OCI-LY3 (cell line): ENCODE data around the gene COL4A6.
A peak's percentile ranks its signal among the peaks of the same experiment; 100 is the strongest.

Experiments
- H2AFZ ChIP-seq: fragments of 200-600, 300-600 bp; shearing (Covaris generic); 2 replicates; pipeline ENCODE4 v1.6.0; 2014; ENCODE audit warnings: antibody characterized with exemption, low read depth, low read length
- H3K27ac ChIP-seq: fragments of 200-600, 300-600 bp; sonication (generic); 2 replicates; pipeline ENCODE4 v1.5.1; 2014; ENCODE audit warnings: mild to moderate bottlenecking, low read length, moderate library complexity, mixed read lengths
- H3K27me3 ChIP-seq: fragments of 200-600, 300-600 bp; sonication (generic); 2 replicates; pipeline ENCODE4 v1.6.1; 2014; ENCODE audit warnings: low read depth, low read length, mixed read lengths
- H3K36me3 ChIP-seq: fragments of 200-600, 300-600 bp; sonication (generic); replicated peaks from 2 replicates; pipeline ENCODE3; 2014; ENCODE audit warnings: low read depth, low read length, mixed read lengths
- H3K4me1 ChIP-seq: fragments of 300-600, 200-600 bp; sonication (generic); 2 replicates; pipeline ENCODE4 v1.6.1; 2014; ENCODE audit warnings: low read length, mixed read lengths
- H3K4me2 ChIP-seq: fragments of 200-600, 300-600 bp; sonication (generic); 2 replicates; pipeline ENCODE4 v1.6.1; 2014; ENCODE audit warnings: low read length, mixed read lengths
- H3K4me3 ChIP-seq: fragments of 300-600, 200-600 bp; sonication (generic); 2 replicates; pipeline ENCODE4 v1.5.1; 2014; ENCODE audit warnings: antibody characterized with exemption, mild to moderate bottlenecking, low read length, moderate library complexity
- H3K79me2 ChIP-seq: fragments of 300-600, 200-600 bp; shearing (Covaris generic); 2 replicates; pipeline ENCODE4 v1.6.1; 2014; ENCODE audit warnings: mild to moderate bottlenecking, low read length, mixed read lengths
- H3K9ac ChIP-seq: fragments of 300-600, 200-600 bp; shearing (Covaris generic); 2 replicates; pipeline ENCODE4 v1.6.0; 2014; ENCODE audit warnings: mild to moderate bottlenecking, low read length, moderate library complexity
- H3K9me3 ChIP-seq: fragments of 200-600, 300-600 bp; shearing (Covaris generic); 2 replicates; pipeline ENCODE4 v1.6.1; 2014; ENCODE audit warnings: low read length, mixed read lengths; ENCODE audit not compliant: insufficient read depth
- H4K20me1 ChIP-seq: fragments of 200-600, 300-600 bp; sonication (generic); 2 replicates; pipeline ENCODE4 v1.6.1; 2016; ENCODE audit warnings: low read length, mixed read lengths; ENCODE audit not compliant: insufficient read depth
- EZH2phosphoT487 ChIP-seq: fragments of 200-600 bp; shearing (Covaris generic); IDR thresholded peaks from 2 replicates; pipeline ENCODE4 v1.6.1; 2018; ENCODE audit warnings: antibody characterized with exemption, mixed run types, low read depth
- TF ChIP-seq, protein P1 (sequence below): fragments of 200-600, 300-600 bp; sonication (generic); IDR thresholded peaks from 2 replicates; pipeline ENCODE4 v1.5.1; 2014; ENCODE audit warnings: antibody characterized with exemption, low read length, low read depth

COL4A6 gene

DNA sequence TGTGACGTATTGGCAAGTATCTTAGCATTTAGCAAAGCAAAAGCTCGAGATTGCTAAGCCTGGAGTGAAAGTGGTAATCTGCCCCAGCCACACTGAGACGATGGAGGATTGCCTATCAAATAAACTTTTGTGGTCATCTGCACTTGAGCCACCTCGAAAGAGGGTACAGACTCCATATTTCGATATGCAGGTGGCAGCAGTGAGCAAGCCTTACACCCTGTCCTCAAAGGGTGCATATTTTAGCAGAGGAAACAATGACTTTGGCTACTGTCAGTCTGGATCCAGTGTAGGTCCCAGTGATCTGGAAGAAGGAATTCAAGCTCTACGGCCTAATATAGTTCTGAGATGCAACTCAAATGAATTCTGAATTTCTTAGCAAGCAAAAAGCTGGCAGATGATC, 192.8 kb downstream of the COL4A6 start:
- Histone ChIP-seq H3K79me2 (no peaks in the 10 kb centered on the region), H3K4me2 (no peak overlapping the region), H3K9ac (no peak overlapping the region), H3K27ac (no peak overlapping the region), H4K20me1 (no peaks in the 10 kb centered on the region), H2AFZ (no peak overlapping the region), H3K27me3 (no peaks in the 10 kb centered on the region), H3K4me1 (peaks cover 4% of the 10 kb centered on the region), H3K36me3 (no peaks in the 10 kb centered on the region), H3K9me3 (no peaks in the 10 kb centered on the region), H3K4me3 (no peak overlapping the region)
- TF ChIP-seq EZH2phosphoT487, result no peak
- TF ChIP-seq, protein P1, sequence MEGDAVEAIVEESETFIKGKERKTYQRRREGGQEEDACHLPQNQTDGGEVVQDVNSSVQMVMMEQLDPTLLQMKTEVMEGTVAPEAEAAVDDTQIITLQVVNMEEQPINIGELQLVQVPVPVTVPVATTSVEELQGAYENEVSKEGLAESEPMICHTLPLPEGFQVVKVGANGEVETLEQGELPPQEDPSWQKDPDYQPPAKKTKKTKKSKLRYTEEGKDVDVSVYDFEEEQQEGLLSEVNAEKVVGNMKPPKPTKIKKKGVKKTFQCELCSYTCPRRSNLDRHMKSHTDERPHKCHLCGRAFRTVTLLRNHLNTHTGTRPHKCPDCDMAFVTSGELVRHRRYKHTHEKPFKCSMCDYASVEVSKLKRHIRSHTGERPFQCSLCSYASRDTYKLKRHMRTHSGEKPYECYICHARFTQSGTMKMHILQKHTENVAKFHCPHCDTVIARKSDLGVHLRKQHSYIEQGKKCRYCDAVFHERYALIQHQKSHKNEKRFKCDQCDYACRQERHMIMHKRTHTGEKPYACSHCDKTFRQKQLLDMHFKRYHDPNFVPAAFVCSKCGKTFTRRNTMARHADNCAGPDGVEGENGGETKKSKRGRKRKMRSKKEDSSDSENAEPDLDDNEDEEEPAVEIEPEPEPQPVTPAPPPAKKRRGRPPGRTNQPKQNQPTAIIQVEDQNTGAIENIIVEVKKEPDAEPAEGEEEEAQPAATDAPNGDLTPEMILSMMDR, result peak; percentile 25

DNA sequence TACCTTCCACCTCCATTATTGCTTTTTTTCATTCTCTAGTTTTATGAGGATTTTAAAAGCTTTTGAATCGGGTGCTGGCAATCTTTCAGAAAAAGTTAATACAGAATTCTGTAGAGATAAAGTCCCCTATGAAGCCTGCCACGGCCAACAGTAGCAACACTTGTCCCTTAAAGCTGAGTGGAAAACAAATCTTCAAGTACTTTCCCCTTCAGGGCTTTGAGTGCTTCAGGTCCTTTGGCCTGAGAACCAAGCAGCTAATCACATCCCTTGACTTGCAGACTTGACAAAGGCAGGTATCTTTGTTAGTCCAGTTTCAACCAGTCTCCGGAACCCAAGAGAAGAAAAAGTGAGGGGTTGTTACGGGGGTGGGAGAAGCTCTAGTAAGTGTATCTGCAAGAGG, 202.2 kb downstream of the COL4A6 start:
- Histone ChIP-seq H3K4me3 (no peak overlapping the region), H3K27me3 (no peaks in the 10 kb centered on the region), H2AFZ (no peak overlapping the region), H3K4me1 (peaks cover 15% of the 10 kb centered on the region), H4K20me1 (no peaks in the 10 kb centered on the region), H3K27ac (no peak overlapping the region), H3K9me3 (no peaks in the 10 kb centered on the region), H3K79me2 (no peaks in the 10 kb centered on the region), H3K36me3 (no peaks in the 10 kb centered on the region), H3K4me2 (no peak overlapping the region), H3K9ac (no peak overlapping the region)
- TF ChIP-seq EZH2phosphoT487, result no peak
- TF ChIP-seq, protein P1, result no peak

DNA sequence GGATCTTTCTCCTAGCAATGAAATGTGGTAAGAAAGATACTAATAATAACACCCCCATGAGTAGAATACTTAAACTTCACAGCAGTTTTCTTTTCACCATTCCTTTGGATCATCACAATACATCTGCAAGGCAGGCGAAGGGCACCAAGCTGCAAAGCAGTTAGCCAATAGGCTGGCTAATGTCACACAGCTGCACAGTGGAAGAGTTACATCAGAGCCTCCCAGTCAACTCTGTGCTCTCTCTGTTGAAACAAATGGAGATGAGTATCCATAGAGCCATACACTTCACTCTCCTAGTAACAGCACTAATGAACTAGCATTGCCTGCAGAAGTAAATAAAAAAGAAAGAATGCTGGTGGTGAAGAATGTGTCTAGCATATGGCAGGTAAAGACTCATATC, 207.6 kb downstream of the COL4A6 start:
- Histone ChIP-seq H3K36me3 (no peaks in the 10 kb centered on the region), H3K79me2 (no peaks in the 10 kb centered on the region), H2AFZ (no peak overlapping the region), H3K4me3 (no peak overlapping the region), H4K20me1 (no peaks in the 10 kb centered on the region), H3K9me3 (no peaks in the 10 kb centered on the region), H3K9ac (no peak overlapping the region), H3K27me3 (no peaks in the 10 kb centered on the region), H3K4me1 (peaks cover 38% of the 10 kb centered on the region), H3K4me2 (no peak overlapping the region), H3K27ac (no peak overlapping the region)
- TF ChIP-seq, protein P1, result no peak
- TF ChIP-seq EZH2phosphoT487, result no peak

DNA sequence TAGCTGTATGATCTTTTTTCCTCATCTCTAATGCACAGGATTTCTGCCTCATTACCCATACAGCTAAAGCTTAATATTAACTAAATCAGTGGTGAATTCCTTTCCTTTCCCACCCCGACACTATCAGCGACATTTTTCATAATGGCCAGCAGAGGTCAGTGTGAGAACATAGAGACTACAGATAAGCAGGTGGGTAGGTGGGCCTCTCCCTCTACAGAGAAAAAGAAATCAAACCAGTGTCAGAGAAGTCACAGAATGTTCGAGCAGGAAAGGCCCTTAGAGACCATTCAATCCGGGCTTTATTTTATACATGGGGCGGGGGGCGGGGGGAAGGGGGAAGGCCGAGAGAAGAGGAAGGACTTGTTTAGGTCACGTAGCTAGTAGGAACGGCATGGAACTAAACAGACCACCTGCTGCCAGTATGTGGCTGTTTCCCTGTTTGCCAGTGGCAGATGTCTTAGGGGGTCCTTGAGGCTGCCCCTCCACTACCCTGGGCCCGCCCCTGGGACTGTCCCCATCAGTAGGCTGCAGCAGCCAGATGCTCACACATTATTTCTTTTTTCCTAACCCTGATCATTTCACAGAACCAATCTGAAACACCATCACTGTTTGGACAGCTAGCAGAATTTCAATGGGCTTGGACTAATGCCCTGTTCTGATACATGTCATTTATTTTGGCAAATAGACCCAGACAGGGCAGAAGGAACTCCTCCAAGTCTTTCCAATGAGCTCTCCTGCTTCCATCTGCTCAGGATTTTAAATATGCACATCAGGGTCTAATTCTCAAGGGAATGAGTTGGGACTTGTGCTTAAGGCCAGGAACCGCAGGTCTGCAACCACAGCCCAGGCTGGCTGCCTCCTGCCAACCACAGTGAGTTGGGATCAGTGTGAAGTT, 213.2 kb downstream of the COL4A6 start:
- Histone ChIP-seq H3K9ac (peak overlapping the region; percentile 55), H3K79me2 (no peaks in the 10 kb centered on the region), H4K20me1 (no peaks in the 10 kb centered on the region), H3K4me3 (peak overlapping the region; percentile 66), H3K36me3 (no peaks in the 10 kb centered on the region), H3K27me3 (no peaks in the 10 kb centered on the region), H3K4me2 (peak overlapping the region; percentile 78), H3K9me3 (no peaks in the 10 kb centered on the region), H2AFZ (peak overlapping the region; percentile 89; the same call in 1 of the 2 replicates), H3K4me1 (peaks cover 47% of the 10 kb centered on the region), H3K27ac (peak overlapping the region; percentile 76)
- TF ChIP-seq, protein P1, result peak; percentile 72
- TF ChIP-seq EZH2phosphoT487, result no peak
